Heart right ventricle (tissue), 16 donors: ENCODE results near the gene CASQ2. TPM values are rescaled to one million over a fixed set of nuclear protein-coding genes. Genes with fewer than 3 reads are reported as not detected.

Source experiments
- ATAC-seq, 8 donors: fragments of 200-7000 bp; cut with Tn5 transposase; one replicate each; pipeline ENCODE4 v1.9.1; 2020; ENCODE audit warnings: mild to moderate bottlenecking in 8 of 8, moderate library complexity in 8 of 8, moderate number of reproducible peaks in 1 of 8
- DNase-seq, 2 donors: peaks; one replicate each; pipeline ENCODE4 v3.0.0-alpha.2; 2020
- H3K27ac ChIP-seq, 10 donors: fragments of 200-600 bp; sonication (generic) in 2 of 10; one replicate each; pipeline versions ENCODE4 v1.5.0 to v1.8.0; 2020 to 2022; ENCODE audit warnings: mild to moderate bottlenecking in 3 of 10
- H3K27me3 ChIP-seq, 7 donors: fragments of 200-600 bp; one replicate each; pipeline ENCODE4 v1.8.0; 2021 to 2022; ENCODE audit warnings: mild to moderate bottlenecking in 2 of 7
- H3K36me3 ChIP-seq, 9 donors: fragments of 200-600 bp; sonication (generic) in 1 of 9; one replicate each; pipeline versions ENCODE4 v1.5.0 to v1.8.0; 2020 to 2022; ENCODE audit warnings: mild to moderate bottlenecking in 2 of 9
- H3K4me1 ChIP-seq, 9 donors: fragments of 200-600 bp; sonication (generic) in 1 of 9; one replicate each; pipeline versions ENCODE4 v1.5.0 to v1.8.0; 2020 to 2022; ENCODE audit warnings: mild to moderate bottlenecking in 4 of 9
- H3K4me3 ChIP-seq, 10 donors: fragments of 200-600 bp; sonication (generic) in 2 of 10; one replicate each; pipeline versions ENCODE4 v1.5.0 to v1.8.0; 2020 to 2022; ENCODE audit warnings: mild to moderate bottlenecking in 7 of 10, moderate library complexity in 2 of 10
- H3K9me3 ChIP-seq, 11 donors: fragments of 200-600 bp in 10 of 11; sonication (generic) in 2 of 11; one replicate each; pipeline versions ENCODE4 v1.5.0 to v1.8.0; 2013 to 2022; ENCODE audit warnings: mild to moderate bottlenecking in 2 of 11, control low read depth in 1 of 11, moderate library complexity in 1 of 11
- WGBS, 2 donors: extraction: QIAGEN DNeasy Blood & Tissue Kit; methylation state at CpG; one replicate each; pipeline ENCODE4 v1.1.7; 2013; ENCODE audit warnings: inconsistent platforms in 1 of 2; 5-methylcytosine and 5-hydroxymethylcytosine counted together
- intact Hi-C, 10 donors: fragments of 100-400 bp; cut with DNase I; formaldehyde crosslinking; loops; one replicate each; pipeline versions ENCODE4 v1.11.1 to v1.14.2; 2022
- polyA plus RNA-seq, 2 donors: library from polyadenylated mRNA; stranded (reverse); fragments of 200-250 nt; gene quantifications; one replicate each; pipeline ENCODE4 v1.2.3, GENCODE V29; 2013
- total RNA-seq, 10 donors: library from RNA; stranded (reverse); fragmentation: NEBNext Ultra II Directional in 3 of 10; extraction: Animal tissue kit (Norgen Biotek cat#: 25700) in 3 of 10; gene quantifications; one replicate each; pipeline versions ENCODE4 v1.2.1 to v1.2.4, GENCODE V29; 2021 to 2023
- TF ChIP-seq, protein P1 (sequence below), 9 donors: fragments of 200-600 bp; sonication (generic) in 2 of 9; IDR thresholded peaks; one replicate each; pipeline versions ENCODE4 v1.5.0 to v1.8.0; 2021 to 2022; ENCODE audit warnings: antibody characterized with exemption in 9 of 9, mild to moderate bottlenecking in 5 of 9, moderate library complexity in 1 of 9
- donor health status: Arrhythmogenic right ventricular cardiomyopathy.
- donor health status: ischemic (EF 13 %, LVEDD 7.1; RV severe dilation, severe dysfunction).
- donor health status: healthy with polysubstance abuse.
- donor health status: DM: no; HTN: yes; CAD: no.
- donor health status: DM: no; HTN: no; CAD: no.
- donor health status: ischemic (EF 25% LVEDD 6.9; RV normal size, moderate dysfunction).
- donor health status: ischemic (EF 25% LVEDD 5.7; RV mildly dilated, moderate dysfunction).
- donor health status: healthy.
- donor health status: DM: yes; HTN: yes; CAD: no.
- donor health status: Ischemic cardiomyopathy.
- donor health status: ischemic (EF 35%, LVEDD 5.7; RV mildly dilated, moderate dysfunction).
- donor health status: nonischemic (EF 11% LVEDD 7.7; RV severe dilation, severe dysfunction).
- donor health status: DM: yes; HTN: yes; CAD: no.
- donor health status: PGD.
- donor health status: ischemic (EF 29% LVEDD 5.4; RV normal size, mild dysfunction).
- donor health status: nonischemic (EF 23%, LVEDD 6.1; RV moderate dilation, normal function).

The CASQ2 gene
- total and polyA plus RNA-seq, 12 donors, result 443 to 1,698 (median 1,186) TPM

DNA sequence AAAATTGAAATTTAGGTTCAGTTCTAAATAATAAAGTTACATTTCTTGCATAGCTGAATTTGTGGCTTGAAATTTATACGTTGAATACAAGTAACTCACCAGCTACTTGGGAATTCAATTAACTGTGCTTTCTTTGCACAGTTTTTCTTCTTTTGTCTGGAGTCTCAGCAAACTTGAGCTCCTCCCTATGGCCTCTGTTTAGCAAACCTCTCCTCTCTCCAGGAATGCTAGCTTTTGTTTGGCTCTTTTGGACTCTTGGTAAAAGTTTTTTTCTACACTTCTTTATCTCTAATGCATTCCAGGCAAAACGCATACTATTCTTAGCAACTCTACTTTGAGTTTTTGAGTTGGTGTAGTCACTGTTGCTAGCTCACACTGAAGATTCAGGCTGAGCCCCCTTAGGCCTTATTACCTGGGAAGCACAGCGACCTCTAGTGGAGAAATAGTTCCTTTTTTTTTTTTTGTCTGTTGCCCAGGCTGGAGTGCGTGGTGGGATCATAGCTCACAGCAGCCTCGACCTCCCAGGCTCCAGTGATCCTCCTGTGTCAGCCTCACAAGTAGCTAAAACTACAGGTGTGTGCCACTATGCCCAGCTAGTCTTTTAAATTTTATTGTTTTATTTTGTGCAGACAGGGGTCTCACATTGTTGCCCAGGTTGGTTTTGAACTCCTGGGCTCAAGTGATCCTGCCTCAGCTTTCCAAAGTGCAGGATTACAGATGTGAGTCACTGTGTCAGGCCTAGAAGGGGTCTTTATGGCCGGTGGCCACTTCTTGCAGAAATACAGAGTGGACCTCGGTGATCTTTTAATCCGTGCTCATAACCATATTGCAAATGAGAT, 61.7 kb downstream of the CASQ2 start:
- Histone ChIP-seq H3K4me1 (peaks cover 0 to 85% (median 40%) of the 10 kb centered on the region in 9 donors), H3K27me3 (no peaks in the 10 kb centered on the region), H3K36me3 (peaks cover 0 to 23% (median 0%) of the 10 kb centered on the region in 9 donors), H3K27ac (peak overlapping the region in 3 of 10 donors; percentile 20 to 39 (median 35)), H3K9me3 (no peaks in the 10 kb centered on the region), H3K4me3 (no peak overlapping the region)
- peak in 7 of 8 donors; percentile 23 to 58 (median 43) for ATAC-seq
- WGBS, 2 donors, result 38 to 45% methylated on average over 8 of the region's 8 CpGs
- no peak for DNase-seq
- intact Hi-C loops, result loop anchor here in 8 of 10 donors (2.0 to 10.0 kb wide), 7 partner anchors 40 to 100 kb away; partner anchors contain the start of genes VANGL1 (in 2 of the 8) and CASQ2 (in 1 of the 8)
- TF ChIP-seq, protein P1, sequence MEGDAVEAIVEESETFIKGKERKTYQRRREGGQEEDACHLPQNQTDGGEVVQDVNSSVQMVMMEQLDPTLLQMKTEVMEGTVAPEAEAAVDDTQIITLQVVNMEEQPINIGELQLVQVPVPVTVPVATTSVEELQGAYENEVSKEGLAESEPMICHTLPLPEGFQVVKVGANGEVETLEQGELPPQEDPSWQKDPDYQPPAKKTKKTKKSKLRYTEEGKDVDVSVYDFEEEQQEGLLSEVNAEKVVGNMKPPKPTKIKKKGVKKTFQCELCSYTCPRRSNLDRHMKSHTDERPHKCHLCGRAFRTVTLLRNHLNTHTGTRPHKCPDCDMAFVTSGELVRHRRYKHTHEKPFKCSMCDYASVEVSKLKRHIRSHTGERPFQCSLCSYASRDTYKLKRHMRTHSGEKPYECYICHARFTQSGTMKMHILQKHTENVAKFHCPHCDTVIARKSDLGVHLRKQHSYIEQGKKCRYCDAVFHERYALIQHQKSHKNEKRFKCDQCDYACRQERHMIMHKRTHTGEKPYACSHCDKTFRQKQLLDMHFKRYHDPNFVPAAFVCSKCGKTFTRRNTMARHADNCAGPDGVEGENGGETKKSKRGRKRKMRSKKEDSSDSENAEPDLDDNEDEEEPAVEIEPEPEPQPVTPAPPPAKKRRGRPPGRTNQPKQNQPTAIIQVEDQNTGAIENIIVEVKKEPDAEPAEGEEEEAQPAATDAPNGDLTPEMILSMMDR (IDR thresholded peaks at IDR 0.05), result peak; percentile 63 to 83 (median 78)

DNA sequence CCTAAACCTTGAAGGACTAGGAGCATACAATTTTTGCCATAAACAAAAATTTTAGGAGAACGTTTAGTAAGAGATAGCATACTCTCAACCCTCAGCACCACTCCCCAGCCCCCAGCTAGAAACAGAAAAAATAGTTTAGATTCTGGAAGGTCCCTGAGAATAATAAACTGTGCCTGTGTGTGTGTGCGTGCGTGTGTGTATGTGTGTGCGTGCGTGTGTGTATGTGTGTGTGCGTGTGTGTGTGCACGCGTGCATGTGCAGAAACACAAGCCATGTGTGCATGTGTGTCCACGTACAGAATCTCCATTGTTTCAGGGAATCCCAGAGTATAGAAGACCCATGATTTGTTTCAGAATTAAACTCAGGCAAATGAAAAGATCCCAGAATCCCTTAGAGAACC, 62.6 kb downstream of the CASQ2 start:
- DNase-seq, result no peak
- ATAC-seq, result no peak
- H3K36me3 ChIP-seq, result peaks cover 0 to 28% (median 0%) of the 10 kb centered on the region in 9 donors
- intact Hi-C loops, result loop anchor here in 8 of 10 donors (2.0 to 10.0 kb wide), 7 partner anchors 39 to 99 kb away; partner anchors contain the start of genes VANGL1 (in 2 of the 8) and CASQ2 (in 1 of the 8)
- H3K9me3 ChIP-seq, result no peaks in the 10 kb centered on the region
- H3K4me1 ChIP-seq, result peaks cover 0 to 78% (median 40%) of the 10 kb centered on the region in 9 donors
- H3K27me3 ChIP-seq, result no peaks in the 10 kb centered on the region
- peak overlapping the region in 3 of 10 donors; percentile 20 to 40 (median 39) for H3K27ac ChIP-seq
- H3K4me3 ChIP-seq, result no peak overlapping the region
- TF ChIP-seq, protein P1 (IDR thresholded peaks at IDR 0.05), result no peak
- 84 to 85% methylated on average over 9 of the region's 9 CpGs for WGBS, 2 donors

DNA sequence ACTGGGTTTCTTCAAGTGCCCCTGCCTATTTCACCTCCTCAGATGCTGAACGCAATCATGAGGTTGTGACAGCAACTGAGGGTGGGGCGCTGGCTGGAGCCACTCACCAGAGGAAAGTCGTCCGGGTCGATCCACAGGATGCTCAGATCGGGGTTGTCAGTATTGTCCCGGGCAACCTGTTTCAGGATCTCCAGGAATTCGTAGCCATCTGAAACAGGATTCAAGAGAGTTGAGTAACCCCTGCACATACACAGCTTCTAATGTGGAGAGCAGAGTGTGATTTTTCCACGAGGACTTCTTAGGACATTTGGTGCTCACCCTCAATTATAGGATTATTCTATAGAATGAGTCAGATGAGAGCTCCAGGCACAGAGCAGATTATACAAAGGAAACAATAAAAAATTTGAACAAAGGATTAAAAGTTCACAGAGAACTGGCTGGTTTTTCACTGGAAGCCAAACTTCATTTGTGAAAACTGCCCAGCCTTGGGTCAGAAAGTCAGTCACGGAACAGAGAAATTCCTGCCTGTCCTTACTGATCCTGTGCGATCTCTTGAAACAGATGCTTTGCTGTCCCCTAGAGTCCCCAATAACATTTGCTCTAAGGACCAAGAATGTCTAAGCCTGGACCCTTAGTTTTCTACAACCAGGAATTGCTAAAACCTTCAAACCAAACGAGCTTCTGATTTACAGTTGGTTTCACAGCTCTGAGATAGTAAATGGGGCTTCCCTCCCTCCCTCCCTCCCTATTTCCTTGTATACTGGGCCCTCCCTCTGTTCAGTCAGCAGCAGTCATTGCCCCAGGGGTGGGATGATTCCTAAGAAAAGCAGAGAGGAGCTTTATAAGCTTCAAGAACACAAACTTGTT, 63.2 kb downstream of the CASQ2 start:
- TF ChIP-seq, protein P1 (IDR thresholded peaks at IDR 0.05), result no peak
- peak overlapping the region in 4 of 10 donors; percentile 1 to 40 (median 37) for H3K27ac ChIP-seq
- peaks cover 0 to 34% (median 0%) of the 10 kb centered on the region in 9 donors for H3K36me3 ChIP-seq

More for the DNA sequence above, 63.2 kb downstream of the CASQ2 start:
- DNase-seq (no peak), ATAC-seq (no peak)
- intact Hi-C loops, result loop anchor here in 7 of 10 donors (5.0 to 10.0 kb wide), 6 partner anchors 38 to 98 kb away; partner anchors contain the start of genes VANGL1 (in 2 of the 7) and CASQ2 (in 1 of the 7)
- whole genome bisulfite sequencing, 2 donors, result 74 to 77% methylated on average over 12 of the region's 12 CpGs
- H3K4me3 ChIP-seq, result no peak overlapping the region
- no peaks in the 10 kb centered on the region for H3K9me3 ChIP-seq
- H3K27me3 ChIP-seq, result no peaks in the 10 kb centered on the region
- peaks cover 0 to 72% (median 40%) of the 10 kb centered on the region in 9 donors for H3K4me1 ChIP-seq
